OCI-LY3 (cell line): Measurements from ENCODE around the gene SPSB4.

ENCODE experiments used
- EZH2phosphoT487 ChIP-seq: fragments of 200-600 bp; shearing (Covaris generic); IDR thresholded peaks from 2 replicates; pipeline ENCODE4 v1.6.1; 2018; ENCODE audit warnings: antibody characterized with exemption, mixed run types, low read depth
- TF ChIP-seq, protein P1 (sequence below): fragments of 200-600, 300-600 bp; sonication (generic); IDR thresholded peaks from 2 replicates; pipeline ENCODE4 v1.5.1; 2014; ENCODE audit warnings: antibody characterized with exemption, low read length, low read depth

DNA sequence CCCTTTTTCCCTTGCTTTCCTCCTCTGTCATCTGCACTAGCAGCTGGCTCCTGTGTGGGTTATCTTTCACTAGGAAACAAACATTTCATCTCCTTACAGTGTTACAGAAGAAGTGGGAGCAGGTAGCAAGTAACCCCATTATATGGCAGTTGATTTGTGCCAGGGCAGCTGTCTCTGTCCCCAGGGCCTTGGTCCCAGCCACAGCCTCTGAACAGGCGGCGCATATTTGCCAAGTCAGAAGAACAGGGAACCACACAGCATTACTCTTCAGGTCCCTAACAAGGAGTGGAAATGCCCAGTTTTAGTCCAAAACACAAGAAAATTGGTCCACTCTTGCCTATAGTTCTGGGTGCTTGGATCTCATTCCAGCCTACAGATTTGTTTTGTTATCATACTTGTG is 99.8 kb downstream of the SPSB4 start:
- TF ChIP-seq, protein P1, sequence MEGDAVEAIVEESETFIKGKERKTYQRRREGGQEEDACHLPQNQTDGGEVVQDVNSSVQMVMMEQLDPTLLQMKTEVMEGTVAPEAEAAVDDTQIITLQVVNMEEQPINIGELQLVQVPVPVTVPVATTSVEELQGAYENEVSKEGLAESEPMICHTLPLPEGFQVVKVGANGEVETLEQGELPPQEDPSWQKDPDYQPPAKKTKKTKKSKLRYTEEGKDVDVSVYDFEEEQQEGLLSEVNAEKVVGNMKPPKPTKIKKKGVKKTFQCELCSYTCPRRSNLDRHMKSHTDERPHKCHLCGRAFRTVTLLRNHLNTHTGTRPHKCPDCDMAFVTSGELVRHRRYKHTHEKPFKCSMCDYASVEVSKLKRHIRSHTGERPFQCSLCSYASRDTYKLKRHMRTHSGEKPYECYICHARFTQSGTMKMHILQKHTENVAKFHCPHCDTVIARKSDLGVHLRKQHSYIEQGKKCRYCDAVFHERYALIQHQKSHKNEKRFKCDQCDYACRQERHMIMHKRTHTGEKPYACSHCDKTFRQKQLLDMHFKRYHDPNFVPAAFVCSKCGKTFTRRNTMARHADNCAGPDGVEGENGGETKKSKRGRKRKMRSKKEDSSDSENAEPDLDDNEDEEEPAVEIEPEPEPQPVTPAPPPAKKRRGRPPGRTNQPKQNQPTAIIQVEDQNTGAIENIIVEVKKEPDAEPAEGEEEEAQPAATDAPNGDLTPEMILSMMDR: no peak
- no peak for TF ChIP-seq EZH2phosphoT487
